GM12872 (cell line): ENCODE measurements around the gene NPB.

Experiments used
- TF ChIP-seq, protein P1 (sequence below): IDR thresholded peaks from 3 replicates; pipeline ENCODE4 v1.5.1; 2011; ENCODE audit warnings: low read depth, mild to moderate bottlenecking, low read length, moderate library complexity; ENCODE audit not compliant: insufficient read depth

Gene NPB

DNA sequence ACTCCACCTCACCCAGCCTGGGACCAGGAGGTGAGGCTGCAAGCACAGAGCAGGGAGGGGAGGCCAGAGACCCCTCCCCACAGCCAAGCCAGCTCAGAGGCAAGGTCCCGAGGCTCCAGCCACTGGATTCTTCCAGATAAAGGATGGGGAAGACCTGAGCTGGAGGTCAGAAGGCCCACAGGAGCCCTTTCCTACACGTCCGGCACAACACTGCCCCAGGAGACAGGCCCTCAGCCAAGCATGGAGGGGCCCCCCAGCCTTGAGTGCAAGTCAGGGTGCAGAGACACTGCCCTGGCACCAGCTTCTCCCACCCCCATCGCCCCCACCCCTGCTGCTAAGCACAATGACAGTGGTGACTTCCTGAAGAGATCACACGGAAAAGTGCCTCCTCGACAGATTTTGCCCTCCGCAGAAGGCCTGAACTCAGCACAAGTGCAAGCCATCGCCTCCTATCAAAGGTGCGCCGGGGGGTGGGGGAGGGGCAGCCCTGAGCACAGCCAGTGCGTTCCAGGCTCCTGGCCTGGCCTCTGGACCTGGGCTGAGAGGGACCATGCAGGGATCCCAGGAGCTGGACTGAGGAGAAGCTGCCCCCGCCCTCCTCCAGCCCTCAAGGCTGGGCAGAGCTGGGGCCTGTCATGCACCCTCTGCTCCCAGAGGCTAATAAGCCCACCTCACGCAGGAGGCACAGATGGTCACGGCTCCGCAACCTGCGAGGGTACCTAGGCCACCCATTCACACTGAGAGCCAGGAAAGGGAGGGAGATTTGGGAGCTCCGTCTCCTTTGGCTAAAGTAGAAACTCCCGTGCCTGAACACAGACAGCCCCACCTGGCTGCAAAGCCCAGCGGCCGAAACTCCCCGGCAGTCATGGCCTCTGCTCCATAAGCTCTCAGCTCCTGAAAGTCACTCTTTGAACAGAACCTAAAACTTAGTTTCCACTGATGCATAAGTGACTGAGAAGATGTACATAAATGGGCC, 22.8 kb downstream of the NPB start:
- TF ChIP-seq, protein P1, sequence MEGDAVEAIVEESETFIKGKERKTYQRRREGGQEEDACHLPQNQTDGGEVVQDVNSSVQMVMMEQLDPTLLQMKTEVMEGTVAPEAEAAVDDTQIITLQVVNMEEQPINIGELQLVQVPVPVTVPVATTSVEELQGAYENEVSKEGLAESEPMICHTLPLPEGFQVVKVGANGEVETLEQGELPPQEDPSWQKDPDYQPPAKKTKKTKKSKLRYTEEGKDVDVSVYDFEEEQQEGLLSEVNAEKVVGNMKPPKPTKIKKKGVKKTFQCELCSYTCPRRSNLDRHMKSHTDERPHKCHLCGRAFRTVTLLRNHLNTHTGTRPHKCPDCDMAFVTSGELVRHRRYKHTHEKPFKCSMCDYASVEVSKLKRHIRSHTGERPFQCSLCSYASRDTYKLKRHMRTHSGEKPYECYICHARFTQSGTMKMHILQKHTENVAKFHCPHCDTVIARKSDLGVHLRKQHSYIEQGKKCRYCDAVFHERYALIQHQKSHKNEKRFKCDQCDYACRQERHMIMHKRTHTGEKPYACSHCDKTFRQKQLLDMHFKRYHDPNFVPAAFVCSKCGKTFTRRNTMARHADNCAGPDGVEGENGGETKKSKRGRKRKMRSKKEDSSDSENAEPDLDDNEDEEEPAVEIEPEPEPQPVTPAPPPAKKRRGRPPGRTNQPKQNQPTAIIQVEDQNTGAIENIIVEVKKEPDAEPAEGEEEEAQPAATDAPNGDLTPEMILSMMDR: no peak

DNA sequence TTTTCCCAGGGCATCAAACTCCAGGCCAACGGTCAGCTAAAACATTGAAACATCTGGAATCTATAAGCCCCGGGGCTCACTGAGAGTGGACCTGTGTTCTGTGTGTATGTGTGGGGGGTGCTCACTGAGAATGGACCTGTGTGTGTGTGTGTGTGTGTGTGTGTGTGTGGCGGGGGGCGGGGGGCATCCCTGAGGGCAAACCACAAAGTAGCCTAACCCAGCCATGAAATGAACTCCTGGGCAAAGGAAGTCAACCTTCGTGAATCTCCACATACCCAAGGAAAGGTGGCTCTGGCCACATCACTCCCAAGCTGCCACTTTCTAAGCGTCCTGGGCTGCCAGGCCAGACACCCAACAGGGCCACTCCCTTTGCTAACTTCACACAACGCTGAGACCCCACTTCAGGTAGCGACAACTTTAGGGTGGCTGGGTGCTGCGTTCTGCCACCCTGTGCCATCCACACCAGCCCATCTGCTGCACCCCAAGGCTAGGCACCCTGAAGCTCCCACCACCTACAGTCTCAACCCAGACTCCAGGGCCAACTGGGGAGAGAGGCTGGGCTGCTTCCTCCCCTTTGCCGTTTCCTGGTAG, 23.9 kb downstream of the NPB start:
- TF ChIP-seq, protein P1: no peak

- TF ChIP-seq, protein P1: no peak
Measured at GRCh38 chr17:81926451-81927151, 24.6 kb downstream of the NPB start.

GRCh38 chr17:81927152-81927652, 25.2 kb downstream of the NPB start:
- TF ChIP-seq, protein P1: no peak

GRCh38 chr17:81927653-81928543, 25.9 kb downstream of the NPB start, which contains the start of gene MAFG:
Gene MAFG, minus strand, starts transcription at chr17:81927735. Its CDS starts 4,550 bp downstream, at chr17:81923185.
- TF ChIP-seq, protein P1: peak; percentile 47; the same call in 2 of the 3 replicates

DNA sequence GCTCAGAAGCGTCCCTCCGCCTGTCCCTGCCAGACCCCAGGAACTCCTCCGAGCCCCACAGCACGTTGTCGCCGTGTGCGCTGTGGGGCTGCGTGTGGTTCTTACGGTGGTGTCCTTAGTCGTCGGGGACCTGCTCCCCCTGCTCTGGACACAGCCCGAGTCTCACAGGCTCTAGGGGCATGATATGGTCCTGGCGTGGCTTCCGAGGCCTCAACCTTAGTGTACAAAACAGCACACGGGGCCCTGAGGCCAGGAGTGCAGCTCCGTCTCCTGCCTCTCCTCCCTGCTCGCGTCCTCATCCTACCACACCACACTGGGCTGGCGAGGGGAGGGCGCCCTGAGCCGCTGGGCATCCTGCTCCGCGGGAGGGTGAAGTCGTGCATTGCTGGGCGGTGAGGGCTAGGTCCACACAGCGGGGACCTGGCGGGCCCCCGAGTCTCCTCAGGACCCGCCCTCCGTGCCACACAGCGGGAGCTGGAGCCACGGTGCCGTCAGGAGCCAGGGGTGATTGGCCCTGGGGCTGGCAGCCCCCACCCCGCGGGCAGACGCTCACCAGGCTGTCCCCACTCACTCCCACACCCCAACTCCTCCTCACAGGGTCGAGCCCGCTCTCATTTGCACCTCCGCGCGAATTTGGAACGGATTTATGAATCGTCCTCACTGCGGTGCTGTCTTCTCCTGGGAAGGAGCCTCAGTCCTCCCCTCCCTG, 26.7 kb downstream of the NPB start:
- TF ChIP-seq, protein P1: no peak
